ENCODE results near the gene PPP1R9B.

DNA sequence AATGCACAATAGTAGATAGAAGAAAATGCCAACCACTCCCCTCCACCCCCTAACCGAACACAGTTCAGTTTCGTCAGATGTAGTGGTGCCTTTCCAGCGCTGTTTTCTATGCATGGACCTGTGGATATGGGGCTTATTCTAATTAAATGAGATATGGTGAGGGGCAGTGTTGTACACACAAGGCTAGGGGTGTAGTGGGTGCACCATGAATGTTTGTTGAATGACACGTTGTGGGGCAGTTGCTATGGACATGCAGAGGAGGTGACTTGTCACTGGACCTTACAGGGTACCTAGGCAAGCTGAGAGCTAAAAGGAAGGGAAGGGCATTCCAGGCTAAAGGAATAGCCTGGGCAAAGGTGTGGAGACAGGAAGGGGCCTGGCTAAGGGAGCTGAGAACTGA, 51.9 kb downstream of the PPP1R9B start:
- TF ChIP-seq, protein P1, sequence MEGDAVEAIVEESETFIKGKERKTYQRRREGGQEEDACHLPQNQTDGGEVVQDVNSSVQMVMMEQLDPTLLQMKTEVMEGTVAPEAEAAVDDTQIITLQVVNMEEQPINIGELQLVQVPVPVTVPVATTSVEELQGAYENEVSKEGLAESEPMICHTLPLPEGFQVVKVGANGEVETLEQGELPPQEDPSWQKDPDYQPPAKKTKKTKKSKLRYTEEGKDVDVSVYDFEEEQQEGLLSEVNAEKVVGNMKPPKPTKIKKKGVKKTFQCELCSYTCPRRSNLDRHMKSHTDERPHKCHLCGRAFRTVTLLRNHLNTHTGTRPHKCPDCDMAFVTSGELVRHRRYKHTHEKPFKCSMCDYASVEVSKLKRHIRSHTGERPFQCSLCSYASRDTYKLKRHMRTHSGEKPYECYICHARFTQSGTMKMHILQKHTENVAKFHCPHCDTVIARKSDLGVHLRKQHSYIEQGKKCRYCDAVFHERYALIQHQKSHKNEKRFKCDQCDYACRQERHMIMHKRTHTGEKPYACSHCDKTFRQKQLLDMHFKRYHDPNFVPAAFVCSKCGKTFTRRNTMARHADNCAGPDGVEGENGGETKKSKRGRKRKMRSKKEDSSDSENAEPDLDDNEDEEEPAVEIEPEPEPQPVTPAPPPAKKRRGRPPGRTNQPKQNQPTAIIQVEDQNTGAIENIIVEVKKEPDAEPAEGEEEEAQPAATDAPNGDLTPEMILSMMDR (IDR thresholded peaks at IDR 0.05; ENCODE audit: poor library complexity), result no peak
- TF ChIP-seq EZH2phosphoT487 (IDR thresholded peaks at IDR 0.05; ENCODE audit: low read depth, severe bottlenecking, unreplicated experiment) (no peak), EZH2 (IDR thresholded peaks at IDR 0.05; ENCODE audit: borderline replicate concordance) (no peak)

Data from hepatocyte (in vitro differentiated cells).